HG02623 (cell line): Measurements from ENCODE around the gene SPACDR.
"Not testable (repeated sequence)": the region's sequence is repeated elsewhere in the genome, so short reads cannot be mapped to it uniquely, and the experiment has no call there.

Source experiments
- ATAC-seq: cut with Tn5 transposase; IDR thresholded peaks from one replicate; pipeline ENCODE4 v1.9.1; 2021; ENCODE audit warnings: moderate library complexity; ENCODE audit not compliant: unreplicated experiment

The SPACDR gene

GRCh38 chr7:100466653-100467605 is 2.9 kb upstream of the SPACDR start:
- no peak for ATAC-seq

- ATAC-seq, result no peak
These were observed 1.7 kb upstream of the SPACDR start for GRCh38 chr7:100465702-100466311.

- ATAC-seq, result no peak
These were observed 1.2 kb upstream of the SPACDR start for GRCh38 chr7:100465299-100465698.

- no peak for ATAC-seq
These were observed 731 bp upstream of the SPACDR start for GRCh38 chr7:100464791-100465190.

- no peak for ATAC-seq
These were observed 7.0 kb downstream of the SPACDR start for GRCh38 chr7:100457033-100457432.

GRCh38 chr7:100456562-100456961 is 7.5 kb downstream of the SPACDR start:
- ATAC-seq, result no peak

- ATAC-seq, result no peak
These were observed 8.9 kb downstream of the SPACDR start for GRCh38 chr7:100455206-100455605.

- ATAC-seq, result not testable (repeated sequence)
These were observed 10.2 kb downstream of the SPACDR start for GRCh38 chr7:100453854-100454253.

GRCh38 chr7:100452513-100452912 is 11.5 kb downstream of the SPACDR start:
- ATAC-seq, result no peak

- ATAC-seq, result no peak
These were observed 14.8 kb downstream of the SPACDR start for GRCh38 chr7:100449190-100449795.

GRCh38 chr7:100447363-100447762 is 16.7 kb downstream of the SPACDR start:
- ATAC-seq, result not testable (repeated sequence)

GRCh38 chr7:100446040-100446439 is 18.0 kb downstream of the SPACDR start:
- ATAC-seq, result no peak

GRCh38 chr7:100444311-100445278 is 19.5 kb downstream of the SPACDR start:
- ATAC-seq, result no peak

- no peak for ATAC-seq
These were observed 20.8 kb downstream of the SPACDR start for GRCh38 chr7:100443096-100443840.

GRCh38 chr7:100441641-100442535 is 22.2 kb downstream of the SPACDR start:
- ATAC-seq, result no peak

- ATAC-seq, result not testable (repeated sequence)
These were observed 24.8 kb downstream of the SPACDR start for GRCh38 chr7:100439244-100439643.

GRCh38 chr7:100438731-100439130 is 25.3 kb downstream of the SPACDR start:
- not testable (repeated sequence) for ATAC-seq

- ATAC-seq, result no peak
These were observed 25.9 kb downstream of the SPACDR start for GRCh38 chr7:100438172-100438571.
